ENCODE data around the gene C12orf75.

DNA sequence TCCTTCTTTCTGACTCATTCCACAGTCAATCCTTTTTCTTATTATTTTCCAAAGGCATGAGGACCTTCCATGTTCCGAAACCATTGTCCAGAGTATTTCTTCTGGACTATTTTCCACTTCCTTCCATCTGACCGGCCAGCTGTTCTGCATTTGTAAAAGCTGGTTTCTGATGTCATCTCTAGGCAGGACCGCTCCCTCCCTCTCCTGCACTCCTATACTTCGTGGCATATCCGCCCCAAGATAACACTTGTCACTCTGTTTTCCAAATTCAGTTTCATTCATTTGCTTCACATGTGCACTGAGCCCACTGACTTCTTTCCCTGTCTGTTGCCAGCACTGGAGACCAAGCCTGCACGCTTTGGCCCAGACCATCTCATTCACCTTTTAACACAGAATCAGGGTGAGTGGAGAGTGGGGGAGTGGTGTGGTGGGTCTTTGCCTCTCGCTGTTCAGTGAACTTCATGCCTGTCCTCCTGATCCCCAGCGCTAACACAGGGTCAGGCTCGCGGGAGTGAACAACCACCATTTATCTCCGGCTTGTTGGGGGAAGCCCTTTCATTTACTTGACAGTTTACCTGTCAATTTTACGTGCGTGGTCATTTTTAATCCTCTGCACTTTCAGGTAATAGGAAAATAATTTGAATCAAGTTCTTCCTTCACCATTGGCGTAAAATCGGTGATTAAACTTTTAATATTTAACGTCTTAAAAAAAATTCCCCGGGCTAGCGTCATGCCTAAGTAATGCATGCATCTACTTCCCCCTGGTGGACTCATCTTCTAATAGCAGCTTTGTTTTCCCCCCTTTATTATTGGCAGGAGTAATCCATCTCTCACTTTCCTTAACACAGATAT is 52.5 kb downstream of the C12orf75 start:
- TF ChIP-seq, protein P1, sequence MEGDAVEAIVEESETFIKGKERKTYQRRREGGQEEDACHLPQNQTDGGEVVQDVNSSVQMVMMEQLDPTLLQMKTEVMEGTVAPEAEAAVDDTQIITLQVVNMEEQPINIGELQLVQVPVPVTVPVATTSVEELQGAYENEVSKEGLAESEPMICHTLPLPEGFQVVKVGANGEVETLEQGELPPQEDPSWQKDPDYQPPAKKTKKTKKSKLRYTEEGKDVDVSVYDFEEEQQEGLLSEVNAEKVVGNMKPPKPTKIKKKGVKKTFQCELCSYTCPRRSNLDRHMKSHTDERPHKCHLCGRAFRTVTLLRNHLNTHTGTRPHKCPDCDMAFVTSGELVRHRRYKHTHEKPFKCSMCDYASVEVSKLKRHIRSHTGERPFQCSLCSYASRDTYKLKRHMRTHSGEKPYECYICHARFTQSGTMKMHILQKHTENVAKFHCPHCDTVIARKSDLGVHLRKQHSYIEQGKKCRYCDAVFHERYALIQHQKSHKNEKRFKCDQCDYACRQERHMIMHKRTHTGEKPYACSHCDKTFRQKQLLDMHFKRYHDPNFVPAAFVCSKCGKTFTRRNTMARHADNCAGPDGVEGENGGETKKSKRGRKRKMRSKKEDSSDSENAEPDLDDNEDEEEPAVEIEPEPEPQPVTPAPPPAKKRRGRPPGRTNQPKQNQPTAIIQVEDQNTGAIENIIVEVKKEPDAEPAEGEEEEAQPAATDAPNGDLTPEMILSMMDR (IDR thresholded peaks at IDR 0.05): peak; percentile 33 to 86 (median 75)
- no peak for TF ChIP-seq POLR2A (IDR thresholded peaks at IDR 0.05)

All from thyroid gland (tissue), 4 donors.